HG03565 (cell line): Measurements from ENCODE around the gene CCDC85C.

ENCODE experiments used
- ATAC-seq: cut with Tn5 transposase; IDR thresholded peaks from one replicate; pipeline ENCODE4 v1.9.1; 2021; ENCODE audit warnings: mild to moderate bottlenecking, moderate library complexity; ENCODE audit not compliant: unreplicated experiment

CCDC85C gene

GRCh38 chr14:99524804-99525698 lies 79.0 kb downstream of the CCDC85C start:
- no peak for ATAC-seq

- no peak for ATAC-seq
Observed at GRCh38 chr14:99524091-99524661, 79.8 kb downstream of the CCDC85C start.

- no peak for ATAC-seq
Observed at GRCh38 chr14:99523704-99524055, 80.3 kb downstream of the CCDC85C start.

GRCh38 chr14:99522934-99523703 lies 80.9 kb downstream of the CCDC85C start:
- no peak for ATAC-seq

- no peak for ATAC-seq
Observed at GRCh38 chr14:99522457-99522891, 81.5 kb downstream of the CCDC85C start.

- no peak for ATAC-seq
Observed at GRCh38 chr14:99522025-99522401, 82.0 kb downstream of the CCDC85C start.

GRCh38 chr14:99521176-99522024 lies 82.6 kb downstream of the CCDC85C start:
- no peak for ATAC-seq

- ATAC-seq = no peak
Observed at GRCh38 chr14:99520571-99521081, 83.4 kb downstream of the CCDC85C start.

- ATAC-seq = no peak
Observed at GRCh38 chr14:99519931-99520421, 84.0 kb downstream of the CCDC85C start.

GRCh38 chr14:99519347-99519881 lies 84.6 kb downstream of the CCDC85C start:
- ATAC-seq = no peak

- peak; percentile 63 for ATAC-seq
Observed at GRCh38 chr14:99518441-99519346, 85.3 kb downstream of the CCDC85C start.

GRCh38 chr14:99517643-99518381 lies 86.2 kb downstream of the CCDC85C start:
- no peak for ATAC-seq

GRCh38 chr14:99516871-99517642 lies 87.0 kb downstream of the CCDC85C start:
- no peak for ATAC-seq

GRCh38 chr14:99516156-99516870 lies 87.7 kb downstream of the CCDC85C start:
- no peak for ATAC-seq

- ATAC-seq = no peak
Observed at GRCh38 chr14:99515301-99516155, 88.5 kb downstream of the CCDC85C start.
